ENCODE data around the gene NR1H4.

The NR1H4 gene

GRCh38 chr12:100503228-100503628 lies 29.6 kb downstream of the NR1H4 start:
- no peak overlapping the region for H3K4me3 ChIP-seq (ENCODE audit: low read length)
- no peak for TF ChIP-seq CTCF (conservative IDR thresholded peaks at IDR 0.05; ENCODE audit: low read depth, low read length)
- no peak for DNase-seq (ENCODE audit: low read depth)

- H3K4me3 ChIP-seq (ENCODE audit: low read length) = no peak overlapping the region
- TF ChIP-seq CTCF (conservative IDR thresholded peaks at IDR 0.05; ENCODE audit: low read depth, low read length) = no peak
- no peak for DNase-seq (ENCODE audit: low read depth)
These were observed 31.1 kb downstream of the NR1H4 start for GRCh38 chr12:100504804-100505203.

GRCh38 chr12:100508751-100509150 lies 35.1 kb downstream of the NR1H4 start:
- DNase-seq (ENCODE audit: low read depth) = no peak
- no peak overlapping the region for H3K4me3 ChIP-seq (ENCODE audit: low read length)
- TF ChIP-seq CTCF (conservative IDR thresholded peaks at IDR 0.05; ENCODE audit: low read depth, low read length) = no peak

GRCh38 chr12:100512692-100513091 lies 39.0 kb downstream of the NR1H4 start:
- no peak for TF ChIP-seq CTCF (conservative IDR thresholded peaks at IDR 0.05; ENCODE audit: low read depth, low read length)
- DNase-seq (ENCODE audit: low read depth) = no peak
- no peak overlapping the region for H3K4me3 ChIP-seq (ENCODE audit: low read length)

- no peak for DNase-seq (ENCODE audit: low read depth)
- no peak overlapping the region for H3K4me3 ChIP-seq (ENCODE audit: low read length)
- TF ChIP-seq CTCF (conservative IDR thresholded peaks at IDR 0.05; ENCODE audit: low read depth, low read length) = no peak
These were observed 42.3 kb downstream of the NR1H4 start for GRCh38 chr12:100515968-100516367.

- TF ChIP-seq CTCF (conservative IDR thresholded peaks at IDR 0.05; ENCODE audit: low read depth, low read length) = no peak
- no peak overlapping the region for H3K4me3 ChIP-seq (ENCODE audit: low read length)
- no peak for DNase-seq (ENCODE audit: low read depth)
These were observed 44.7 kb downstream of the NR1H4 start for GRCh38 chr12:100518376-100518775.

GRCh38 chr12:100520048-100520769 lies 46.5 kb downstream of the NR1H4 start:
- no peak for TF ChIP-seq CTCF (conservative IDR thresholded peaks at IDR 0.05; ENCODE audit: low read depth, low read length)
- no peak overlapping the region for H3K4me3 ChIP-seq (ENCODE audit: low read length)
- DNase-seq (ENCODE audit: low read depth) = no peak
